Measurements from ENCODE around the gene CLEC4M. TPM values are rescaled to one million over a fixed set of nuclear protein-coding genes. Genes with fewer than 3 reads are reported as not detected.
"Not testable (repeated sequence)": the region's sequence is repeated elsewhere in the genome, so short reads cannot be mapped to it uniquely, and the experiment has no call there.

Gene CLEC4M
- total RNA-seq, 2 experiments from 2014 or later: not detected

DNA sequence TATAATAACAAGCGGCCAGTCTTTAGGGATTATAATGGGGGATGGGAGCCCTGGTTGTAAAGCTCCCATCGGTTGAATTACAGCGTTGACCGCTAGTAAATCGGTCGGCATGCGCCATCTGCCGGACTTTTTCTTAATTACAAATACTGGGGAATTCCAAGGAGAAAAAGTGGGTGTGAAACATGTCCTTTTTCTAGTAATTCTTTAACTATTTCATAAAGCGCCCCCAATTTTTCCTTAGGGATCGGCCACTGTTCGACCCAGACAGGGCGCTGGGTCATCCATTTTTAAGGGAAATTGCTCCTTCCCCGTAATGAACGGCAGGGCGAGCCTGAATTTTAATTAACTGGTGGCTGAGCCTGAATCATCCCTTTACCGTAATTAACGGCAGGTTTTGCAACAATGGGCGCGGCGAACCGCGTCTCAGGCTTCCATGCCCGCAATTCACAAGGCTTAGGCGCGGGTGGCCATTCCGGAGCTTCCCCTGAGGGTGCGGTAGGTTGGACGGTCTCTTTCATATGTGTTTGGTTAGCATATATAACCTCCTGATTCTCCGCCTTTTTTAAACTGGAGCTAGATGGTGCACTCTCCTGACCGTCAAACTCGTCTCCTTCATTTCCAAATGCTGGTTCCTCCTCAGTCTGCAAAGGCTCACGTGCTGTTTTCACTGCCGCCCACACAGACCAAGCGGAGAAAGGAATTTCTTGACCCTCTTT is 36.8 kb downstream of the CLEC4M start:
- H3K4me3 Mint-ChIP-seq: no peak overlapping the region
- peak; percentile 67 for DNase-seq
- CTCF ChIA-PET: interaction anchor here (0.6 to 4.3 kb wide), 18 partner anchors 8 to 235 kb away, joined by 3 to 50 read pairs (median 4); partner anchors contain the start of genes MCEMP1, PET100, STXBP2 and TRAPPC5
- ATAC-seq: no peak
- POLR2A ChIA-PET: interaction anchor here (0.7 kb wide), 1 partner anchor 148 kb away, joined by 3 read pairs; no protein-coding TSS in a partner anchor
- H3K9me3 Mint-ChIP-seq (ENCODE audit: insufficient read depth): no peaks in the 10 kb centered on the region
- H3K4me1 Mint-ChIP-seq (ENCODE audit: low read depth): peaks cover 3% of the 10 kb centered on the region
- H3K27ac Mint-ChIP-seq: no peak overlapping the region
- H3K36me3 Mint-ChIP-seq (ENCODE audit: low read depth): no peaks in the 10 kb centered on the region
- peaks cover 45% of the 10 kb centered on the region for H3K27me3 Mint-ChIP-seq (ENCODE audit: low read depth)

GRCh38 chr19:7801020-7801570 is 38.1 kb downstream of the CLEC4M start:
- DNase-seq (no peak), ATAC-seq (no peak)
- POLR2A ChIA-PET: no interaction called here
- peaks cover 46% of the 10 kb centered on the region for H3K27me3 Mint-ChIP-seq (ENCODE audit: low read depth)
- no peaks in the 10 kb centered on the region for H3K9me3 Mint-ChIP-seq (ENCODE audit: insufficient read depth)
- no peak overlapping the region for H3K27ac Mint-ChIP-seq
- peaks cover 3% of the 10 kb centered on the region for H3K4me1 Mint-ChIP-seq (ENCODE audit: low read depth)
- no peaks in the 10 kb centered on the region for H3K36me3 Mint-ChIP-seq (ENCODE audit: low read depth)
- H3K4me3 Mint-ChIP-seq: no peak overlapping the region
- CTCF ChIA-PET: interaction anchor here (1.1 to 4.3 kb wide), 8 partner anchors 11 to 232 kb away, joined by 3 to 50 read pairs (median 6); partner anchors contain the start of gene TRAPPC5

DNA sequence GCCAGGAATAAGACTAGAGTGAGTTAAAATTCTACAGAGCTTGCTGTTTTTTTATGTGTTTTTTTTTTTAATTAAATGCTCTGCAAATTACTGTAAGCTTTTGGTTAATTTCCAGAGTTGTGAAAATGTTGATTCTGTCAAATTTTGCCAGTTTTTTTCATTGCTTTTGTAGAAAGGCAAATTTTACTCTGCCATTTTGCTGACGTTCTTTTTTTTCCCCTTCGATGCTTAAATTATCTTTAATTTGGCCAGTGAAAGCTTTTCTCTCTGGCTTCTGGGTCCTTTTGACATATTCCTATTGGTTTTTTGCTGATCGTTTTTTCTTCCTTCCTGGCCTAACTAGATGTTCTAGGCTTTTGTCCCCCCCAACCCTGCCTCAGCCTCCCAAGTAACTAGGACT is 43.2 kb downstream of the CLEC4M start:
- Mint-ChIP-seq H3K27ac (no peak overlapping the region), H3K27me3 (ENCODE audit: low read depth) (peaks cover 31% of the 10 kb centered on the region), H3K4me3 (no peak overlapping the region), H3K36me3 (ENCODE audit: low read depth) (peaks cover 4% of the 10 kb centered on the region), H3K9me3 (ENCODE audit: insufficient read depth) (peaks cover 7% of the 10 kb centered on the region), H3K4me1 (ENCODE audit: low read depth) (peaks cover 14% of the 10 kb centered on the region)
- CTCF ChIA-PET: interaction anchor here (1.0 to 3.3 kb wide), 2 partner anchors 13 to 125 kb away, joined by 3 to 10 read pairs; partner anchors contain the start of gene TRAPPC5
- ATAC-seq: no peak
- no peak for DNase-seq
- POLR2A ChIA-PET: no interaction called here

DNA sequence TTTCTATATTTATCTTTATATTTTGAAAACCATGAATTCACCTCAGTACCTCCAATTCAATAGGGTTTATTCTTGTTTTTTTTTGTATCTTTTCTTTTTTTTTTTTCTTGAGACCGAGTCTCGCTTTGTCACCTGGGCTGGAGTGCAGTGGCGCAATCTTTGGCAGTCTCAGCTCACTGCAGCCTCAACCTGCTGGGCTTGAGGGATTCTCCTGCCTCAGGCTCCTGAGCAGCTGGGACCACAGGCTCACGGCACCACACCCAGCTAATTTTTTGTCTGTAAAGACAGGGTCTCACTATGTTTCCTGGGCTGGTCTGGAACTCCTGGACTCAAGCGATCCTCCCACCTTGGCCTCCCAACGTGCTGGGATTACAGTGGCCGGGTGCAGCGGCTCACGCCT is 43.8 kb downstream of the CLEC4M start:
- Mint-ChIP-seq H3K4me3 (no peak overlapping the region), H3K27me3 (ENCODE audit: low read depth) (peaks cover 33% of the 10 kb centered on the region), H3K36me3 (ENCODE audit: low read depth) (peaks cover 5% of the 10 kb centered on the region), H3K27ac (no peak overlapping the region), H3K9me3 (ENCODE audit: insufficient read depth) (peaks cover 9% of the 10 kb centered on the region), H3K4me1 (ENCODE audit: low read depth) (peaks cover 14% of the 10 kb centered on the region)
- POLR2A ChIA-PET: no interaction called here
- ATAC-seq (no peak), DNase-seq (no peak)
- CTCF ChIA-PET: interaction anchor here (1.0 to 3.3 kb wide), 3 partner anchors 12 to 239 kb away, joined by 3 to 10 read pairs (median 3); partner anchors contain the start of gene TRAPPC5

- H3K27ac Mint-ChIP-seq: no peak overlapping the region
- POLR2A ChIA-PET: no interaction called here
Measured at GRCh38 chr19:7808108-7808507, 45.1 kb downstream of the CLEC4M start.

DNA sequence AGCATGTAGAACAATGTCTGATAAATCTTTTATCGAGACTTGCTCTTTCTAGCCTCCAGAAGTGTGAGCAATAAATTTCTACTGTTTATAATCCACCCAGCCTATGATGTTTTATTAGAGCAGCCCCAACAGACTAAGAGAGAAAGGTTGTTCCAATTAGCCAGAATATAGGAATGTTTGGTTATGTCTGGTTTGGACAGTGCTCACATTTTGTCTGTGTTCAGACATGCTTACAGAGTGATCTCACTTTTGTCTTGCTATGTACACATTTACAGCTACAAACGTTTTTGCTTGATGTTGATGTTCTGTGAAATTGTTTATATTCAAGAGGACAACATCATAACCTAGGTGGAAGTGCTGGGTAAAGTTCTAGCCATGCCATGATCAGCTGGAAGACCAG is 48.9 kb downstream of the CLEC4M start:
- Mint-ChIP-seq H3K27ac (no peak overlapping the region), H3K27me3 (ENCODE audit: low read depth) (peaks cover 23% of the 10 kb centered on the region), H3K9me3 (ENCODE audit: insufficient read depth) (peaks cover 15% of the 10 kb centered on the region), H3K4me1 (ENCODE audit: low read depth) (peaks cover 22% of the 10 kb centered on the region), H3K4me3 (no peak overlapping the region), H3K36me3 (ENCODE audit: low read depth) (peaks cover 8% of the 10 kb centered on the region)
- no peak for DNase-seq
- CTCF ChIA-PET: interaction anchor here (1.0 to 1.5 kb wide), 3 partner anchors 12 to 131 kb away, joined by 3 to 6 read pairs (median 3); partner anchors contain the start of gene TRAPPC5
- no peak for ATAC-seq
- POLR2A ChIA-PET: interaction anchor here (0.5 kb wide), 1 partner anchor 91 kb away, joined by 3 read pairs; no protein-coding TSS in a partner anchor

More at GRCh38 chr19:7808108-7808507, 45.1 kb downstream of the CLEC4M start:
- Mint-ChIP-seq H3K4me1 (ENCODE audit: low read depth) (peaks cover 14% of the 10 kb centered on the region), H3K9me3 (ENCODE audit: insufficient read depth) (peaks cover 15% of the 10 kb centered on the region), H3K36me3 (ENCODE audit: low read depth) (peaks cover 8% of the 10 kb centered on the region), H3K27me3 (ENCODE audit: low read depth) (peaks cover 25% of the 10 kb centered on the region), H3K4me3 (no peak overlapping the region)
- ATAC-seq (no peak), DNase-seq (no peak)
- CTCF ChIA-PET: no interaction called here

DNA sequence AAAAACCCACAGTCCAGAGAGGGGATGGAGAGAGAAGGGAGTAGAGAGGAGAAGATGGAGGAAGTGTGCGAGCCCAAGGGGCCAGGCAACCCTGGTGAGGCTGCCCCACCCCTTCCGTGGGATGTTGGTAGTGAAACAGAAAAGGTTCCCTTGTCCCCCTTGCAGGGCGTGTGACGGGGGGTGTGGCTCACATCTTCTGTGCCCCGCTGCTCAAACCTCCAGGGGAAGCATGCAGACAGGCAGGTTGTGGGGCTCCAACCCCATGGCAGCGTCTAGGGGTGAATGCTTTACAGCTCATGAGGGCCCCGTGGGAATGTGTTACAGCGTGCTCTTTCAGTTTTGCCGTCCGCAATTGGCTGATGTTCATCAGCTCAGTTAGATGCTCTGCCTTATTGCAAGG is 52.3 kb downstream of the CLEC4M start:
- Mint-ChIP-seq H3K36me3 (ENCODE audit: low read depth) (peaks cover 8% of the 10 kb centered on the region), H3K27me3 (ENCODE audit: low read depth) (peaks cover 34% of the 10 kb centered on the region), H3K4me3 (no peak overlapping the region), H3K4me1 (ENCODE audit: low read depth) (peaks cover 8% of the 10 kb centered on the region), H3K9me3 (ENCODE audit: insufficient read depth) (peaks cover 29% of the 10 kb centered on the region), H3K27ac (peak overlapping the region; percentile 3)
- DNase-seq (peak; percentile 32), ATAC-seq (peak; percentile 53)
- CTCF ChIA-PET: interaction anchor here (1.2 kb wide), 1 partner anchor 14 kb away, joined by 4 read pairs; no protein-coding TSS in a partner anchor
- POLR2A ChIA-PET: no interaction called here

DNA sequence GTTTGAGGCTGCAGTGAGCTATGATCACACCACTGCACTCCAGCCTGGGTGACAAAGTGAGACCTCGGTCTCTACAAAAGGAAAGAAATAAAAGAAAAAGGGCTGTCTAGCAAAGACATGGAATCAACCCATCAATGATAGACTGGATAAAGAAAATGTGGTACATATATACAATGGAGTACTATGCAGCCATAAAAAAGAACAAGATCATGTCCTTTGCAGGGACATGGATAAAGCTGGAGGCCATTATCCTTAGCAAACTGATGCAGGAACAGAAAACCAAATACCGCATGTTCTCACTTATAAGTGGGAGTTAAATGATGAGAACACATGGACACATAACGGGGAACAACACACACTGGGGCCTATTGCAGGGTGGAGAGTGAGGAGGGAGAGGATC is 53.0 kb downstream of the CLEC4M start:
- not testable (repeated sequence) for H3K36me3 Mint-ChIP-seq (ENCODE audit: low read depth)

GRCh38 chr19:7817801-7818200 is 54.8 kb downstream of the CLEC4M start:
- no peak for DNase-seq
- Mint-ChIP-seq H3K27ac (no peak overlapping the region), H3K4me1 (ENCODE audit: low read depth) (peaks cover 8% of the 10 kb centered on the region), H3K36me3 (ENCODE audit: low read depth) (no peaks in the 10 kb centered on the region), H3K27me3 (ENCODE audit: low read depth) (peaks cover 39% of the 10 kb centered on the region), H3K9me3 (ENCODE audit: insufficient read depth) (peaks cover 14% of the 10 kb centered on the region), H3K4me3 (no peak overlapping the region)
- POLR2A ChIA-PET: no interaction called here
- CTCF ChIA-PET: interaction anchor here (1.0 kb wide), 1 partner anchor 137 kb away, joined by 3 read pairs; the partner anchor contains the start of gene TRAPPC5
- ATAC-seq: no peak

More for the DNA sequence above, 53.0 kb downstream of the CLEC4M start:
- H3K27ac Mint-ChIP-seq; ATAC-seq; H3K4me1 Mint-ChIP-seq (ENCODE audit: low read depth); CTCF ChIA-PET; POLR2A ChIA-PET; DNase-seq; H3K4me3 Mint-ChIP-seq: not testable (repeated sequence)
- H3K9me3 Mint-ChIP-seq (ENCODE audit: insufficient read depth): peaks cover 23% of the 10 kb centered on the region
- H3K27me3 Mint-ChIP-seq (ENCODE audit: low read depth): peaks cover 39% of the 10 kb centered on the region

GRCh38 chr19:7818806-7819205 is 55.8 kb downstream of the CLEC4M start:
- ATAC-seq (no peak), DNase-seq (no peak)
- H3K36me3 Mint-ChIP-seq (ENCODE audit: low read depth): no peaks in the 10 kb centered on the region
- H3K9me3 Mint-ChIP-seq (ENCODE audit: insufficient read depth): peaks cover 14% of the 10 kb centered on the region
- peaks cover 8% of the 10 kb centered on the region for H3K4me1 Mint-ChIP-seq (ENCODE audit: low read depth)
- no peak overlapping the region for H3K27ac Mint-ChIP-seq
- peaks cover 43% of the 10 kb centered on the region for H3K27me3 Mint-ChIP-seq (ENCODE audit: low read depth)
- CTCF ChIA-PET: interaction anchor here (0.7 to 1.5 kb wide), 3 partner anchors 13 to 51 kb away, joined by 3 to 5 read pairs (median 3); no protein-coding TSS in a partner anchor
- no peak overlapping the region for H3K4me3 Mint-ChIP-seq
- POLR2A ChIA-PET: interaction anchor here (0.6 kb wide), 1 partner anchor 79 kb away, joined by 3 read pairs; no protein-coding TSS in a partner anchor

All from activated CD8-positive, alpha-beta T cell treated with anti-CD3 and anti-CD28 coated beads, Interleukin-2, amount 10 ng/mL, durations not matched to agents 7 days and 5 days (primary cell).